HCT116 (cell line): ENCODE results near the gene PCCA.

Source experiments
- EZH2 ChIP-seq: fragments of 200-600 bp; sonication (generic); IDR thresholded peaks from 2 replicates; pipeline ENCODE4 v1.6.1; 2017; ENCODE audit warnings: antibody characterized with exemption, mixed run types
- EZH2phosphoT487 ChIP-seq: fragments of 200-600 bp; IDR thresholded peaks from 2 replicates; pipeline ENCODE4 v1.6.1; 2018; ENCODE audit warnings: antibody characterized with exemption, borderline replicate concordance
- FOSL1 ChIP-seq: IDR thresholded peaks from 2 replicates; pipeline ENCODE4 v1.6.1; 2012; ENCODE audit warnings: low read depth
- JUND ChIP-seq: IDR thresholded peaks from 2 replicates; pipeline ENCODE4 v1.6.1; 2012
- POLR2A ChIP-seq: IDR thresholded peaks from 2 replicates; pipeline ENCODE4 v1.7.0; 2011; ENCODE audit warnings: borderline replicate concordance; ENCODE audit not compliant: insufficient read depth, insufficient read length; ENCODE audit errors: extremely low read depth
- POLR2AphosphoS5 ChIP-seq: IDR thresholded peaks from 2 replicates; pipeline ENCODE4 v1.6.1; 2011; ENCODE audit warnings: mild to moderate bottlenecking, low read depth, low read length, moderate library complexity
- REST ChIP-seq: IDR thresholded peaks from 2 replicates; pipeline ENCODE4 v1.6.1; 2012; ENCODE audit warnings: low read depth
- SIN3A ChIP-seq: IDR thresholded peaks from 2 replicates; pipeline ENCODE4 v1.6.1; 2012; ENCODE audit warnings: low read depth
- ZNF274 ChIP-seq: fragments of 200-500 bp; sonication (Bioruptor generic); IDR thresholded peaks from 2 replicates; pipeline ENCODE4 v1.6.1; 2014; ENCODE audit warnings: mild to moderate bottlenecking, low read depth, low read length, inconsistent platforms
- TF ChIP-seq, protein P1 (sequence below), 3 experiments: fragments of 200-600 bp in 1 of 3; sonication (generic) in 1 of 3; IDR thresholded peaks in 2 of 3; conservative IDR thresholded peaks in 1 of 3; 2 replicates each; pipeline ENCODE4 v1.5.1; 2012 to 2017; ENCODE audit warnings: low read depth in 2 of 3, low read length in 2 of 3, antibody characterized with exemption in 1 of 3, borderline replicate concordance in 1 of 3, control low read depth in 1 of 3, mild to moderate bottlenecking in 1 of 3, mixed read lengths in 1 of 3, mixed run types in 1 of 3, moderate library complexity in 1 of 3; ENCODE audit not compliant: insufficient read depth in 1 of 3

GRCh38 chr13:100506600-100507422 is 417.9 kb downstream of the PCCA start:
- TF ChIP-seq, protein P1, sequence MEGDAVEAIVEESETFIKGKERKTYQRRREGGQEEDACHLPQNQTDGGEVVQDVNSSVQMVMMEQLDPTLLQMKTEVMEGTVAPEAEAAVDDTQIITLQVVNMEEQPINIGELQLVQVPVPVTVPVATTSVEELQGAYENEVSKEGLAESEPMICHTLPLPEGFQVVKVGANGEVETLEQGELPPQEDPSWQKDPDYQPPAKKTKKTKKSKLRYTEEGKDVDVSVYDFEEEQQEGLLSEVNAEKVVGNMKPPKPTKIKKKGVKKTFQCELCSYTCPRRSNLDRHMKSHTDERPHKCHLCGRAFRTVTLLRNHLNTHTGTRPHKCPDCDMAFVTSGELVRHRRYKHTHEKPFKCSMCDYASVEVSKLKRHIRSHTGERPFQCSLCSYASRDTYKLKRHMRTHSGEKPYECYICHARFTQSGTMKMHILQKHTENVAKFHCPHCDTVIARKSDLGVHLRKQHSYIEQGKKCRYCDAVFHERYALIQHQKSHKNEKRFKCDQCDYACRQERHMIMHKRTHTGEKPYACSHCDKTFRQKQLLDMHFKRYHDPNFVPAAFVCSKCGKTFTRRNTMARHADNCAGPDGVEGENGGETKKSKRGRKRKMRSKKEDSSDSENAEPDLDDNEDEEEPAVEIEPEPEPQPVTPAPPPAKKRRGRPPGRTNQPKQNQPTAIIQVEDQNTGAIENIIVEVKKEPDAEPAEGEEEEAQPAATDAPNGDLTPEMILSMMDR (IDR thresholded peaks at IDR 0.05 in 2 of 3, conservative IDR thresholded peaks at IDR 0.05 in 1 of 3; ENCODE audit: borderline replicate concordance in 1 of 3, insufficient read depth in 1 of 3, low read depth in 2 of 3, low read length in 2 of 3): no peak
- TF ChIP-seq POLR2AphosphoS5: no peak
- no peak for TF ChIP-seq REST
- no peak for TF ChIP-seq POLR2A
- TF ChIP-seq JUND: no peak
- TF ChIP-seq EZH2phosphoT487: no peak
- TF ChIP-seq FOSL1: no peak
- no peak for TF ChIP-seq EZH2
- no peak for TF ChIP-seq SIN3A
- no peak for TF ChIP-seq ZNF274
